ENCODE results near the gene PID1. TPM values are rescaled to one million over a fixed set of nuclear protein-coding genes. Genes with fewer than 3 reads are reported as not detected.

The PID1 gene
- total RNA-seq, 1 donor from 2014 or later = 0.91 TPM

DNA sequence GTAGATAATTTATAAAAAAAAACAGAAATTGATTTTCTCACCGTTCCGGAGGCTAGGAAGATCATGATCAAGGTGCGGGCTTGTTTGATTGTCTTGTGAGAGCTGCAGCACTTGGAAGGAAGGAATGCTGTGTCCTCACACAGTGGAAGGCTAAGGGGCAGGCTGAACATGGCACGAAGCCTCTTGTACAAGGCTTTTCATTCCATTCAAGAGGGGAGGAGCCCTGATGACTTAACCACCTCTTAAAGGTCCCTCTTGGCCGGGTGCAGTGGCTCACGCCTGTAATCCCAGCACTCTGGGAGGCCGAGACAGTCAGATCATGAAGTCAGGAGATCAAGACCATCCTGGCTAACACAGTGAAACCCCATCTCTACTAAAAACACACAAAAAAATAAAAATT, 39.2 kb downstream of the PID1 start:
- H3K9me3 Mint-ChIP-seq = no peaks in the 10 kb centered on the region
- H3K4me1 Mint-ChIP-seq = no peaks in the 10 kb centered on the region
- TF ChIP-seq, protein P1, sequence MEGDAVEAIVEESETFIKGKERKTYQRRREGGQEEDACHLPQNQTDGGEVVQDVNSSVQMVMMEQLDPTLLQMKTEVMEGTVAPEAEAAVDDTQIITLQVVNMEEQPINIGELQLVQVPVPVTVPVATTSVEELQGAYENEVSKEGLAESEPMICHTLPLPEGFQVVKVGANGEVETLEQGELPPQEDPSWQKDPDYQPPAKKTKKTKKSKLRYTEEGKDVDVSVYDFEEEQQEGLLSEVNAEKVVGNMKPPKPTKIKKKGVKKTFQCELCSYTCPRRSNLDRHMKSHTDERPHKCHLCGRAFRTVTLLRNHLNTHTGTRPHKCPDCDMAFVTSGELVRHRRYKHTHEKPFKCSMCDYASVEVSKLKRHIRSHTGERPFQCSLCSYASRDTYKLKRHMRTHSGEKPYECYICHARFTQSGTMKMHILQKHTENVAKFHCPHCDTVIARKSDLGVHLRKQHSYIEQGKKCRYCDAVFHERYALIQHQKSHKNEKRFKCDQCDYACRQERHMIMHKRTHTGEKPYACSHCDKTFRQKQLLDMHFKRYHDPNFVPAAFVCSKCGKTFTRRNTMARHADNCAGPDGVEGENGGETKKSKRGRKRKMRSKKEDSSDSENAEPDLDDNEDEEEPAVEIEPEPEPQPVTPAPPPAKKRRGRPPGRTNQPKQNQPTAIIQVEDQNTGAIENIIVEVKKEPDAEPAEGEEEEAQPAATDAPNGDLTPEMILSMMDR (conservative IDR thresholded peaks at IDR 0.05) = no peak
- no peak for DNase-seq (ENCODE audit: low read depth, low spot score)
- H3K36me3 Mint-ChIP-seq (ENCODE audit: low read depth) = no peaks in the 10 kb centered on the region
- H3K27me3 Mint-ChIP-seq (ENCODE audit: low read depth) = peaks cover 17% of the 10 kb centered on the region
- no peak overlapping the region for H3K4me3 Mint-ChIP-seq
- no peak overlapping the region for H3K27ac Mint-ChIP-seq (ENCODE audit: unreplicated experiment)

DNA sequence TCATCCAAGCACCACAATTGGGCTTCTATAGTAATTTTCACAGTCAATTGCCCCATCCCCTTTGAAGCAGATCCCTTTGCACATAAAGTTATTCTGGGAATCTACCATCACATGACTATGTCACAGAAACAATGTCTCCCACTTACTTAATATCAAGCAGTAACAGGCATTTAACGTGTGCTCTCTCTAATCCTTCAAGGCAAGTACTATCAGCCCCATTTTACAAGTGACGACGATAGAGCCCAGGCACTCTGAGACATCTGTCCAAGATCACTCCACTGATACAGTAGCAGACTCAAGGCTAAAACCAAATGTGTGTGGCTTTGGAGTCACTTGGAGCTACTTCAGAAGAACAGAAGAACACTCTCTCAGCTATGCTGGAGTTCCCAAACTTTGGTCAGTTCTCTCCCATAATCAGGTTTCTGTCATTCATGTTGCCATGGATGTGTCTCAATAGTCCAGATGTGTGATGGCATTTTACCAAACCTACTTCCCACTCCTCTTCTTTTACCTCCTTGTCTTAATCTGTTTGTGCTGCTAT, 39.7 kb downstream of the PID1 start:
- TF ChIP-seq, protein P1 (conservative IDR thresholded peaks at IDR 0.05) = no peak
- Mint-ChIP-seq H3K4me1 (no peaks in the 10 kb centered on the region), H3K27ac (ENCODE audit: unreplicated experiment) (no peak overlapping the region), H3K4me3 (no peak overlapping the region), H3K9me3 (no peaks in the 10 kb centered on the region), H3K27me3 (ENCODE audit: low read depth) (peaks cover 15% of the 10 kb centered on the region), H3K36me3 (ENCODE audit: low read depth) (no peaks in the 10 kb centered on the region)
- DNase-seq (ENCODE audit: low read depth, low spot score) = no peak

DNA sequence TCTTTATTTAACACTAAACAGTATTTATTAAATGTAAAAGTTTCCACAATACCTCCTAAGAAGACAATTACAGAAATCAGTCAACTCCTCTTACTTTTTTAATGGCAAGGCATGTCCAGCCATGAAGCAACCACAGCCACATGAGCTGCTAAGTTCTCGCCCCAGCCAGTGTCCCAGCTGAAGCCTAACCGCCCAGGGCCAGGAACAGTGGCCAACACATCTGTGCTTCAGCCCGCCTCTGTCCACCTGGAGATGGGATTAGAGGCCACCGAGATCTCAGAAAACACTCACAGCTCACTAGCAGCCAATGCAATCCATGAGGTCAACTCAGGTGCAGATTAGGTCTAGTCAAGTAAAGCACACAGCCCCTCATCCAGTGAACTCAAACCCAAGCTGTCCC, 40.2 kb downstream of the PID1 start:
- Mint-ChIP-seq H3K36me3 (ENCODE audit: low read depth) (no peaks in the 10 kb centered on the region), H3K9me3 (no peaks in the 10 kb centered on the region), H3K4me1 (no peaks in the 10 kb centered on the region), H3K4me3 (no peak overlapping the region), H3K27ac (ENCODE audit: unreplicated experiment) (no peak overlapping the region), H3K27me3 (ENCODE audit: low read depth) (peaks cover 13% of the 10 kb centered on the region)
- TF ChIP-seq, protein P1 (conservative IDR thresholded peaks at IDR 0.05) = no peak
- DNase-seq (ENCODE audit: low read depth, low spot score) = no peak

DNA sequence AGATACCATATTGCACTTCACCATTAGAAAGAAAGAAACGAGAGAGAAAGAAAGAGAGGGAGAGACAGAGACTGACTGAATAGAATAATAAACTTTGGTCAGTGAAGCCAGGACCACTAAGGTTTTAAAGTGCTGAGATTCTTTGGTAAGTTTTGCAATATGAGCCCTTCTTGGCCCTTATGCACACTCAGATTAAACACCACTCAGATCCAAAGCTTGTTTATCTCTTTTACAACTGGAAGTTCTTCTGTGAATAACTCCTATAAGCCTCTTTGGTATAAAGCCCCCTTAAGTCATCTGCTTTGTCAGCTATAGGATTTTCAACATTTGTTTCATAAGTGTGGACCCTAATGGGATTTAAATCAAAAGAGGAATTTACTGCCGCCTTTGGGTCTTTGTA, 40.8 kb downstream of the PID1 start:
- peaks cover 10% of the 10 kb centered on the region for H3K27me3 Mint-ChIP-seq (ENCODE audit: low read depth)
- TF ChIP-seq, protein P1 (conservative IDR thresholded peaks at IDR 0.05) = no peak
- H3K27ac Mint-ChIP-seq (ENCODE audit: unreplicated experiment) = no peak overlapping the region
- H3K4me1 Mint-ChIP-seq = no peaks in the 10 kb centered on the region
- no peaks in the 10 kb centered on the region for H3K9me3 Mint-ChIP-seq
- no peak for DNase-seq (ENCODE audit: low read depth, low spot score)
- no peaks in the 10 kb centered on the region for H3K36me3 Mint-ChIP-seq (ENCODE audit: low read depth)
- H3K4me3 Mint-ChIP-seq = no peak overlapping the region

DNA sequence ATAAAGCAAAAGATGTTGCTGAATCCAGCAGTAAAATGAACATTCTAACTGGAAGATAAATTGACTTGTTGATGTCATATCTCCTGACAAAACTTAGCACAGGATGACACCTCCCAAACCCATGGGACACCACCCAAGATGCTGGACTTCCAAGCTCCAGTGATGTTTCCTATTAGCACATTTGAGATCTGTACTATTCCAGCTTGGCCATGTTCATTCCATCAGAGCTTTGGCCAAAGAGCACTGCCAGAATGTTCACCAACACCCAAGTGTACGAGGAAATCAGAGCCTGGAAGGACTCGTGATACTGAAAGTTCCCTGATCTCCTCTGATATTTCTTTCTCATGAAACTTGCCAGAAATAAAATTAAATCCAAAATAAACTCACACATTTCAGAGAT, 44.7 kb downstream of the PID1 start:
- no peak for DNase-seq (ENCODE audit: low read depth, low spot score)
- peaks cover 10% of the 10 kb centered on the region for H3K27me3 Mint-ChIP-seq (ENCODE audit: low read depth)
- H3K9me3 Mint-ChIP-seq = peaks cover 7% of the 10 kb centered on the region
- no peaks in the 10 kb centered on the region for H3K4me1 Mint-ChIP-seq
- H3K36me3 Mint-ChIP-seq (ENCODE audit: low read depth) = peaks cover under 1% of the 10 kb centered on the region
- TF ChIP-seq, protein P1 (conservative IDR thresholded peaks at IDR 0.05) = no peak
- H3K4me3 Mint-ChIP-seq = no peak overlapping the region
- H3K27ac Mint-ChIP-seq (ENCODE audit: unreplicated experiment) = no peak overlapping the region
